ENCODE measurements around the gene EXOSC5.
"Not testable (repeated sequence)": the region's sequence is repeated elsewhere in the genome, so short reads cannot be mapped to it uniquely, and the experiment has no call there.

The EXOSC5 gene

DNA sequence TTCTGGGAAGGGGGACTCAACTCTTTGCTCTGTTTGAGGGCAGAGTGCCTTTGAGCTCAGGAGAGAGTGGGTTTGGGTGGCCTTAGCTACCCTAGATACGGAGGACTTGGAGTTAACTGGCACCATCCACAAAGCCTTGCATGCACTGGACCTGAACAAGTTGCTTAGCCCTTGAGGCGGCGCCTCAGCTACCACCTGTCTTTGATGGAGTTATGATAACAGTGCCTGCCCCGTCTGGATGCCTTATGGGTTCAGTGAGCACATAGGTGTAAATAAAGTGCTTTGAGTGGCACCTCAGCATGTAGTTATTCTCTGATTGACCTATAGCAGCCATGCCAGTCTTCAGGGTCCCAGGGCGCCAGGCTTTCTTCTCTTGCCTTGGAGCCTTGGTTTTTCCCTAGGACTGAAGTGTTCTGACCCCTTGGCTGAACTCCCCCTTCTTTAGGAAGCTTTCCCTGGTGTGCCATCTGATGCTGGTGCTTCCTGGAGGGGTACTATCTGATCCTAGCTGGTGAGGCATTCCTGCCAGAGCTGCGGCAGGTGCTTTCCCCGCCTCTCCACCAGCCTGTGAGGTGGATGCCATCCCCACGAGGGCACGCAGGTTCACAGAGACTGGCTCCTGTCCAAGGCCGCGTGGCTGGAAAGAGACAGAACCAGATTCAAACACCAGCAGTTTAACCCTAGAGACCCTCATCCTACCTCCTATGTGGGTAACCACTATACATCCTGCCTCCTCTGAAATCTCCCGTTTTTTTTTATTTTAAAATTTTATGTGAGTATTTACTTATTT, 6.2 kb upstream of the EXOSC5 start:
- no peak for DNase-seq

DNA sequence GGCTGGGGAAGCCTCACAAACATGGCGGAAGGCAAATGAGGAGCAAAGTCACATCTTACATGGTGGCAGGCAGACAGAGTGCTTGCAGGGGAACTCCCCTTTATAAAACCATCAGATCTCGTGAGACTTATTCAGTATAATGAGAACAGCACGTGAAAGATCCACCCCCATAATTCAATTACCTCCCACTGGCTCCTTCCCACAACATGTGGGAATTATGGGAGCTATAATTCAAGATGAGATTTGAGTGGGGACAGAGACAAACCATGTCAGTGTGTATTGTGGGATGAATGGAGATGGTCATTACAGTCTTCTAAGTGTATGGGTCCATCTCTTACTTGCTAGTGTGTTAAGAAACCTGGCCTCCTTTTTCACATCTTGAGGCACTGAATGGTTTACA, 4.9 kb upstream of the EXOSC5 start:
- DNase-seq = no peak

- DNase-seq = no peak
Observed at GRCh38 chr19:41401483-41401882, 4.3 kb upstream of the EXOSC5 start.

DNA sequence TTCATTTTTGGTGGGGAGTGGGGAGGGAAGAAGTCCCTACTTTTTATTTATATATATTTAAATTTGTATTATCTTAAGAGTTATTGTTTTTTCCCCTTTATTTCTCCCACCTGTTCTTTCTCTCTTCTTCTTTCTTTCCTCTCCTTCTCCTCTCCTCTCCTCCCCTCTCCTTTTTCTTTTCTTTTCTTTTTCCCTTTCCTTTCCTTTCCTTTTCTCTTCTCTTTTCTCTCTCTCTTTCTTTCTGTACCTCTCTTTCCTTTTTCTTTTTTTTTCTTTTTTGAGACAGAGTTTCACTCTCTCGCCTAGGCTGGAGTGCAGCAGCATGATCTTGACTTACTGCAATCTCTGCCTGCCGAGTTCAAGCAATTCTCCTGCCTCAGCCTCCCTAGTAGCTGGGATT, 2.4 kb upstream of the EXOSC5 start:
- DNase-seq = no peak

DNA sequence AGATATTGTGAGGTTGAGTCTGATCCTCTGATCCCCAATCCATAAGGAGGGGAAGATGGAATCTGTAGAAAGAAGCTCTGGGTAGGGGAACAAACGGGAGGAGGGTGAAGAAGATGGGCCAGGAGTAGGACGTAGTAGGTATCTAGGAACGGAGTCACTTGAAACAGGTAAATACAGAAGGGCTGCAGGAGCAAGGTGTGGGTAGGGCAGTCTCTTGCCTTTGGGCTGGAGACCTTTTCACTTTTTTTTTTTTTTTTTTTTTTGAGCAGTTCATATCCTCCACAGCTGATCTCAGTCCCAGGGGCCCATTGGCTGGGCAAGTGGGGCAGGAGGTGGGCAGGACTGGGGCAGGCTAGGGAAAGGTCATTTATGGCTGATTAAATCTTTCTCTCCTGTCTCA, 1.9 kb upstream of the EXOSC5 start:
- no peak for DNase-seq

GRCh38 chr19:41398598-41398997, 1.4 kb upstream of the EXOSC5 start:
- no peak for DNase-seq

DNA sequence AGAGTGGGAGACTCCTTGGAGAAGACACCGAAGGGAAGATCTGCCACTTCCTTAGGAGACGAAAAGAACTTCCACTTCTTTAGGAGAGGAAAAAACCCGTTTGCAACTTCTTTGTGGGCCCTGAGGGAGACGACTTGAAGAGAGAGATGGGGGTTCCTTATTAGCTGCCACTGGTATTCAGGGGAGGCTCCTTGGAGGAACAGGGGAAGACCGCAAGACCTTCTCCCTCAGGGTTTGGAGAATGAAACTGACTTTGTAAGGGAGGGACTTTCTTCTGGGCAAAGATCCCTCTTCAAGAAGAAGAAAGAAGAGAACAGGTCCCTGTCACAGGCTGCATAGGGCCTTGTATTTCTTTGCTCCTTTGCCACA, 875 bp upstream of the EXOSC5 start:
- DNase-seq = no peak

GRCh38 chr19:41395355-41395754, 1.8 kb downstream of the EXOSC5 start:
- no peak for DNase-seq

DNA sequence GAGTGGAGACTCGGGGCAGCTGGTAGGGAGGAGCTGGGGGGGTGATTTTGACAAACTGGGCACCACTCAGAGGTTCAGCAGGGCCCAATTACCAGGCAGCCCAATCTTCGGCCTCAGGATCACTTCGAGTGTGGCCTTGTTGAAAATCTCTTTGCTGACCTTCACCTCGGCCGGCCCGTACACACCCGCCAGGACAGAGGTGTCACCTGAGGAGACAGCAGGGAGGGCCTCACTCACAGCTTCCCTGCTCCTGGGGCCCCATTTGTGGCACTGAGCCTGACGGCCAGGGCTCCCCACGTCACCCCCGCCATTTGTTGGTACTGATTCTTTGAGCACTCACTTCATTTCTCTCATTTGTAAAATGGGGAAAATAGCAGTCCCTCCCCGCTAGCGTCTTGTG, 4.4 kb downstream of the EXOSC5 start:
- DNase-seq = no peak

GRCh38 chr19:41391618-41392017, 5.5 kb downstream of the EXOSC5 start:
- no peak for DNase-seq

DNA sequence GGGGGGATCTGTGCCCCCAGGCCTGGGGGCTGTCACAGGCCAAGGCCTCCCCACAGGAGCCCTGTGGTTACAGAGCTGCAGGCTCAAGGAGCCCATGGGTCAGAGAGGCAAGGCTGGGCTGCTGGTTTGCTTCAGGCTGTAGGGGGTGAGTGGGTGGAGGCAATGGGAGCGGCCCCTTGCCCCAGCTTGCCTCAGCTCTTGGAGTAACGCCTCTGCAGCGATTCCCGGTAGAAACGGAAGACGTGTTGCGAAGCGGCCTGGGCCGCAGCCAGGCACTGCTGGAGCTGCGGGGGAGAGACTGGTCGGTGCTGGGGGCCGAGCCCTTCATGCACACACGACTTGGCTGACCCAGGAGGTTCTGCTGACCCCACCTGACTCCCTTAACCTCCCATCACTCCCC, 10.7 kb downstream of the EXOSC5 start:
- DNase-seq = no peak

- DNase-seq = no peak
Observed at GRCh38 chr19:41384351-41384750, 12.8 kb downstream of the EXOSC5 start.

- not testable (repeated sequence) for DNase-seq
Observed at GRCh38 chr19:41381536-41381935, 15.6 kb downstream of the EXOSC5 start.

DNA sequence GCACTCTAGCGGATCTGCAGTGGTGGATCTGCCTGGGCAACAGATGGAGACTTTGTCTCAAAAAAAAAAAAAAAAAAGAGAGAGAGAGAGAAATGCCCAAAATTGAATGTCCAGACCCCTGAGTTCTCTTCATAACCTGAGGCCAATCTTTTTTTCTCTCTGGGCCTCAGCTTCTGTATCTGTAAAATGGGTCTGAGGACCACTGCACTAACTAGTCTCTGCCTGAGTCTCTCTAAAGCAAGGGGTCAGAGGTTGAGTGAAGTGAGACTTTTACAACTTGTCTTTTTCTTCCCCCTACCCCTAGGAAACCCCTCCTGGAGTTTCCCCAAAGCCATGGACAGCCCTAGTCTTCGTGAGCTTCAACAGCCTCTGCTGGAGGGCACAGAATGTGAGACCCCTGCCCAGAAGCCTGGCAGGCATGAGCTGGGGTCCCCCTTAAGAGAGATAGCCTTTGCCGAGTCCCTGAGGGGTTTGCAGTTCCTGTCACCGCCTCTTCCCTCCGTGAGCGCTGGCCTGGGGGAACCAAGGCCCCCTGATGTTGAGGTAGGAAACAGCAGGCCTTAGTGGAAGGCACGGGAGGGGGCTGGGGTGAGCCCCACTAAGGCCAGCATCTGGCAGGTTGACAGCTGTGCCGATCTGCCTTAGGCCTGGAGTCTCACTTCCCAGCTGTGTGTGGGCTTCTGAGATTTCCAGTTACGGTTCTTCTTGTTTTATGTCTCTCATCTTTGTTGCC, 19.0 kb downstream of the EXOSC5 start:
- DNase-seq = no peak

GRCh38 chr19:41376998-41377365, 20.2 kb downstream of the EXOSC5 start:
- no peak for DNase-seq

- no peak for DNase-seq
Observed at GRCh38 chr19:41376241-41376997, 20.7 kb downstream of the EXOSC5 start, which contains the start of gene TMEM91. Gene TMEM91, plus strand, starts transcription at chr19:41376533. Its CDS starts 1,777 bp downstream, at chr19:41378310.

GRCh38 chr19:41373993-41374392, 23.2 kb downstream of the EXOSC5 start:
- DNase-seq = no peak

DNA sequence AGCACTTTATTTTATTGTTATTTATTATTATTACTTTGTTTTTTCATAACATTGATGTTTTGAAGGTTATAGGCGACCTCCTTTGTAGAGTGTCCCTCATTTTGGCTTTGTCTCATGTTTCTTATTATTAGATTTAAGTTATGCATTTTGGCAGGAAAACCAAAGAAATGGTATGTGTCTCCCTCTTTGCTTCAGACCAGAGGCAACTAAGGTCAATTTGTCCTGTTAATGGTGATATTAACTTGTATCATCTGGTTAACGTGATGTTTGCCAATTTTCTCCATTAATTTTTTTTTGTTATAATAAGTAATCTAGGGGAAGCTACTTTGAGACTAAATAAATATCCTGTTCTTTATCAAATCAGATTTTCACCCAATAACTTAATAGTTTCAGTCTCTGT, 24.7 kb downstream of the EXOSC5 start:
- no peak for DNase-seq

DNA sequence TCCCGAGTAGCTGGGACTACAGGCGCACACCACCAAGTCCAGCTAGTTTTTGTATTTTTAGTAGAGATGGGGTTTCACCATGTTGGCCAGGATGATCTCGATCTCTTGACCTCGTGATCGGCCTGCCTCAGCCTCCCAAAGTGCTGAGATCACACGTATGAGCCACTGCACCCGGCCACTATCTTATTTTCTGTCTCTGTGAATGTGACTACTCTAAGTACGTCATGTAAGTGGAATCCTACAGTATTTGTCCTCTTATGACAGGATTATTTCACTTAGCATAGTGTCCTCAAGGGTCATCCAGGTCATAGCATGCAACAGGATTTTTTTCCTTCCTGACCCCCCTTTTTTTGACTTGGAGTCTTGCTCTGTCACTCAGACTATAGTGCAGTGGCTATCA, 25.6 kb downstream of the EXOSC5 start:
- no peak for DNase-seq

DNA sequence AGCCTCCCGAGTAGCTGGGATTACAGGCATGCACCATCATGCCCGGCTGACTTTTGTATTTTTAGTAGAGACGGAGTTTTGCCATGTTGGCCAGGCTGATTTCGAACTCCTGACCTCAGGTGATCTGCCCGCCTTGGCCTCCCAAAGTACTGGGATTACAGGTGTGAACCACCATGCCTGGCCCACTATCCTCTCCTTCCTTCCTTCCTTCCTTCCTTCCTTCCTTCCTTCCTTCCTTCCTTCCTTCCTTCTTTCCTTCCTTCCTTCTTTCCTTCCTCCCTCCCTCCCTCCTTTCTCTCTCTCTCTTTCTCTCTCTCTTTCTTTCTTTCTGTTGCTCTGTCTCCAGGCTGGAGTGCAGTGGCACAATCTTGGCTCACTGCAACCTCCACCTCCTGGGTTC, 26.0 kb downstream of the EXOSC5 start:
- DNase-seq = not testable (repeated sequence)

- no peak for DNase-seq
Observed at GRCh38 chr19:41369769-41370168, 27.4 kb downstream of the EXOSC5 start.

DNA sequence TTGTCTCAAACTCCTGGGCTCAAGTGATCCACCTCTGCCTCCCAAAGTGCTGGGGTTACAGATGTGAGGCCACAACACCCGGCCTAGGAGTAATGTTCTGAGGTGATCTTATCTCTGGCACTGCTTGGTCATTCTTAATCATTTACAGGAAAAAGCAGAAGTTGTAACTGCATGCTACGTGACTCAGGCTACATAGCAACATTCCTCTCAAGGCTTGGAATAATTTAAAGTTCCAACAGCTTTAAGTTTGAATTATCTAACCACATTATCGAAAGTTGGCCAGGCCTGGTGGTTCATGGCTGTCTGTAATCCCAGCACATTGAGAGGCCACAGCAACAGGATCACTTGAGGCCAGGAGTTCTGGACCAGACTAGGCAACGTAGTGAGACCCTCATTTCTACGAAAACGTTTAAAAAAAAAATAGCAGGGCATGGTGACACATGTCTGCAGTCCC, 29.3 kb downstream of the EXOSC5 start:
- no peak for DNase-seq

DNA sequence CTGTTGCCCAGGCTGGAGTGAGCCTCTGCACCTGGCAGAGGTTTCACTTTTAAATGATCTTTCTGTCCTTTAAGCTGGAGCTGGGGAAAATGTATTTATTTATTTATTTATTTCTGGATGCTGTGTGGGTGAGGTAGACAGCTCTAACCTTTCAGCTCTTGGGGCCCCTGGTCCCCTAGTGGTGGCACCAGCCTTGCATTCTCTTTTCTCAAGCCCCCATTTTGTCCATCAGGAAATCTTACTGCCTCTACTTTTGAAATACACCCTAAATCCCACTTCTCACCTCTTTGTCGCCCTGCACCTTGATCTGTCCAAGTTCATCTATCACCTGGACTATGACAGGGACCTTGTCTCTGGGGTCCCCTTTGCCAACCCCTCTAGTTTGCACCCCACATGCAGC, 31.1 kb downstream of the EXOSC5 start:
- no peak for DNase-seq

All from RPMI8226 (cell line).